Kidney epithelial cell (primary cell): ENCODE results near the gene CD1E. TPM values are rescaled to one million over a fixed set of nuclear protein-coding genes. Genes with fewer than 3 reads are reported as not detected.
"Not testable (repeated sequence)": the region's sequence is repeated elsewhere in the genome, so short reads cannot be mapped to it uniquely, and the experiment has no call there.

Experiments used
- DNase-seq: peaks from one replicate; pipeline ENCODE4 v3.0.0-alpha.2; 2010; ENCODE audit warnings: low read depth
- H3K27me3 ChIP-seq: 2 replicates; pipeline ENCODE4 v1.6.0; 2011; ENCODE audit warnings: low read length; ENCODE audit not compliant: control insufficient read depth, insufficient read depth
- H3K36me3 ChIP-seq: 2 replicates; pipeline ENCODE4 v1.5.1; 2011; ENCODE audit warnings: low read length; ENCODE audit not compliant: control insufficient read depth, insufficient read depth
- H3K4me3 ChIP-seq: 2 replicates; pipeline ENCODE4 v1.5.1; 2011; ENCODE audit warnings: low read depth, mild to moderate bottlenecking, control low read depth, low read length
- CTCF ChIP-seq: IDR thresholded peaks from 2 replicates; pipeline ENCODE4 v1.5.1; 2011; ENCODE audit warnings: mild to moderate bottlenecking, moderate library complexity, low read length, control low read depth, inconsistent platforms; ENCODE audit not compliant: insufficient read depth, poor library complexity, severe bottlenecking
- total RNA-seq: library from RNA; depleted of rRNA; stranded (reverse); fragments of >200 nt; gene quantifications from 2 replicates; pipeline ENCODE4 v1.2.3, GENCODE V29; 2015

CD1E gene
- total RNA-seq, 1 donor from 2014 or later: not detected

GRCh38 chr1:158366783-158367182, 13.1 kb downstream of the CD1E start:
- DNase-seq: no peak

GRCh38 chr1:158371188-158371953, 17.7 kb downstream of the CD1E start:
- Histone ChIP-seq H3K4me3 (no peak overlapping the region), H3K36me3 (no peaks in the 10 kb centered on the region), H3K27me3 (no peaks in the 10 kb centered on the region)
- no peak for TF ChIP-seq CTCF
- DNase-seq: no peak

More at GRCh38 chr1:158366783-158367182, 13.1 kb downstream of the CD1E start:
- Histone ChIP-seq H3K4me3 (no peak overlapping the region), H3K27me3 (no peaks in the 10 kb centered on the region), H3K36me3 (no peaks in the 10 kb centered on the region)
- no peak for TF ChIP-seq CTCF

GRCh38 chr1:158374101-158374500, 20.4 kb downstream of the CD1E start:
- H3K36me3 ChIP-seq, H3K27me3 ChIP-seq, H3K4me3 ChIP-seq, DNase-seq: not testable (repeated sequence)

- no peaks in the 10 kb centered on the region for H3K27me3 ChIP-seq
- no peak for TF ChIP-seq CTCF
- no peaks in the 10 kb centered on the region for H3K36me3 ChIP-seq
- DNase-seq: no peak
- no peak overlapping the region for H3K4me3 ChIP-seq
Observed at GRCh38 chr1:158374860-158375259, 21.2 kb downstream of the CD1E start.

- Histone ChIP-seq H3K36me3 (no peaks in the 10 kb centered on the region), H3K27me3 (no peaks in the 10 kb centered on the region), H3K4me3 (no peak overlapping the region)
- DNase-seq: no peak
- no peak for TF ChIP-seq CTCF
Observed at GRCh38 chr1:158390331-158390730, 36.6 kb downstream of the CD1E start.

- Histone ChIP-seq H3K4me3 (no peak overlapping the region), H3K27me3 (no peaks in the 10 kb centered on the region), H3K36me3 (no peaks in the 10 kb centered on the region)
- TF ChIP-seq CTCF: no peak
- no peak for DNase-seq
Observed at GRCh38 chr1:158391099-158391498, 37.4 kb downstream of the CD1E start.
